Neural cell (in vitro differentiated cells): ENCODE data around the gene PPP3CA. TPM values are rescaled to one million over a fixed set of nuclear protein-coding genes. Genes with fewer than 3 reads are reported as not detected.

Experiments used
- H2AFZ ChIP-seq: fragments of 200-600, 300-800 bp; sonication (generic), shearing (Covaris generic); 2 replicates; pipeline ENCODE4 v1.6.0; 2014; ENCODE audit warnings: low read depth, mild to moderate bottlenecking, antibody characterized with exemption, low read length, moderate library complexity
- H3F3A ChIP-seq: fragments of 200-600 bp; shearing (Covaris generic); 2 replicates; pipeline ENCODE4 v1.6.1; 2016; ENCODE audit warnings: mild to moderate bottlenecking, moderate library complexity, mixed read lengths, antibody characterized with exemption, low read length; ENCODE audit not compliant: insufficient read depth, poor library complexity, severe bottlenecking
- H3K27ac ChIP-seq: fragments of 200-600, 300-800 bp; sonication (generic), shearing (Covaris generic); 2 replicates; pipeline ENCODE4 v1.5.1; 2014; ENCODE audit warnings: mild to moderate bottlenecking, low read length, moderate library complexity
- H3K27me3 ChIP-seq: fragments of 300-800, 200-600 bp; sonication (generic), shearing (Covaris generic); 2 replicates; pipeline ENCODE4 v1.6.0; 2014; ENCODE audit warnings: mild to moderate bottlenecking, low read depth, low read length, moderate library complexity; ENCODE audit not compliant: insufficient read depth
- H3K36me3 ChIP-seq: fragments of 300-800, 200-600 bp; sonication (generic), shearing (Covaris generic); 2 replicates; pipeline ENCODE4 v1.5.1; 2014; ENCODE audit warnings: mild to moderate bottlenecking, antibody characterized with exemption, low read length, moderate library complexity; ENCODE audit not compliant: insufficient read depth
- H3K4me2 ChIP-seq: fragments of 300-800, 200-600 bp; sonication (generic), shearing (Covaris generic); 2 replicates; pipeline ENCODE4 v1.6.0; 2014; ENCODE audit warnings: mild to moderate bottlenecking, low read length
- H3K4me3 ChIP-seq: fragments of 300-800, 200-600 bp; sonication (generic), shearing (Covaris generic); 2 replicates; pipeline ENCODE4 v1.5.1; 2014; ENCODE audit warnings: mild to moderate bottlenecking, low read length, moderate library complexity
- H3K79me2 ChIP-seq: fragments of 200-600 bp; shearing (Covaris generic); replicated peaks from 2 replicates; pipeline ENCODE4 v1.6.0; 2014; ENCODE audit warnings: mild to moderate bottlenecking, low read length, moderate library complexity; ENCODE audit not compliant: insufficient read depth
- H3K9ac ChIP-seq: fragments of 300-800, 200-600 bp; sonication (generic), shearing (Covaris generic); 2 replicates; pipeline ENCODE4 v1.6.1; 2016; ENCODE audit warnings: mild to moderate bottlenecking, low read length, mixed read lengths
- H3K9me2 ChIP-seq: fragments of 200-600 bp; shearing (Covaris generic); 2 replicates; pipeline ENCODE4 v1.6.1; 2016; ENCODE audit warnings: mild to moderate bottlenecking, low read length, mixed read lengths; ENCODE audit not compliant: insufficient read depth
- H3K9me3 ChIP-seq: fragments of 200-600, 300-800 bp; sonication (generic), shearing (Covaris generic); 2 replicates; pipeline ENCODE4 v1.6.1; 2016; ENCODE audit warnings: mild to moderate bottlenecking, mixed run types, low read length, moderate library complexity, mixed read lengths
- H4K20me1 ChIP-seq: fragments of 200-600 bp; shearing (Covaris generic); 2 replicates; pipeline ENCODE4 v1.6.1; 2016; ENCODE audit warnings: mild to moderate bottlenecking, mixed run types; ENCODE audit not compliant: insufficient read depth
- CTCF ChIP-seq: fragments of 450-650 bp; IDR thresholded peaks from 2 replicates; pipeline ENCODE4 v1.5.1; 2014; ENCODE audit warnings: antibody characterized with exemption, mild to moderate bottlenecking, moderate library complexity; ENCODE audit not compliant: poor library complexity, severe bottlenecking
- EP300 ChIP-seq: fragments of 450-650 bp; conservative IDR thresholded peaks from 2 replicates; pipeline ENCODE4 v1.6.1; 2014; ENCODE audit warnings: antibody characterized with exemption, mild to moderate bottlenecking, moderate library complexity; ENCODE audit not compliant: poor library complexity, severe bottlenecking
- EZH2 ChIP-seq: fragments of 200-600, 300-800 bp; shearing (Covaris generic), sonication (generic); IDR thresholded peaks from 2 replicates; pipeline ENCODE4 v1.6.1; 2014; ENCODE audit warnings: antibody characterized with exemption, low read length, borderline replicate concordance, mild to moderate bottlenecking; ENCODE audit not compliant: insufficient read depth, poor library complexity, severe bottlenecking
- MXI1 ChIP-seq: fragments of 450-650 bp; conservative IDR thresholded peaks from 2 replicates; pipeline ENCODE4 v1.6.1; 2014; ENCODE audit warnings: antibody characterized with exemption, mild to moderate bottlenecking; ENCODE audit not compliant: poor library complexity, severe bottlenecking
- POLR2AphosphoS5 ChIP-seq: IDR thresholded peaks from 2 replicates; pipeline ENCODE4 v1.6.1; 2012
- RAD21 ChIP-seq: fragments of 450-650 bp; conservative IDR thresholded peaks from 2 replicates; pipeline ENCODE4 v1.6.1; 2014; ENCODE audit warnings: antibody characterized with exemption, mild to moderate bottlenecking, moderate library complexity
- REST ChIP-seq: IDR thresholded peaks from 2 replicates; pipeline ENCODE4 v1.6.1; 2012; ENCODE audit warnings: borderline replicate concordance
- SMC3 ChIP-seq: fragments of 450-650 bp; conservative IDR thresholded peaks from 2 replicates; pipeline ENCODE4 v1.6.1; 2014; ENCODE audit warnings: antibody characterized with exemption, mild to moderate bottlenecking, moderate library complexity; ENCODE audit not compliant: poor library complexity
- TAF1 ChIP-seq: IDR thresholded peaks from 2 replicates; pipeline ENCODE4 v1.6.1; 2012; ENCODE audit warnings: low read depth
- polyA plus RNA-seq: library from polyadenylated mRNA; depleted of rRNA; stranded (reverse); fragments of >200 nt; gene quantifications from 2 replicates; pipeline ENCODE4 v1.2.3, GENCODE V29; 2014

The PPP3CA gene
- polyA plus RNA-seq, 1 donor from 2014 or later: 78.2 TPM

GRCh38 chr4:101078950-101079349, 268.4 kb downstream of the PPP3CA start:
- Histone ChIP-seq H3K36me3 (no peaks in the 10 kb centered on the region), H3K4me3 (no peak overlapping the region)

GRCh38 chr4:101076032-101076431, 271.3 kb downstream of the PPP3CA start:
- H3K4me3 ChIP-seq: no peak overlapping the region
- no peak overlapping the region for H3K4me2 ChIP-seq
- H4K20me1 ChIP-seq: no peaks in the 10 kb centered on the region
- no peaks in the 10 kb centered on the region for H3K36me3 ChIP-seq
- H2AFZ ChIP-seq: no peak overlapping the region
- no peaks in the 10 kb centered on the region for H3K9me2 ChIP-seq
- no peaks in the 10 kb centered on the region for H3K79me2 ChIP-seq
- no peaks in the 10 kb centered on the region for H3F3A ChIP-seq
- H3K27me3 ChIP-seq: no peaks in the 10 kb centered on the region
- no peak overlapping the region for H3K27ac ChIP-seq
- H3K9ac ChIP-seq: no peak overlapping the region
- no peaks in the 10 kb centered on the region for H3K9me3 ChIP-seq
- no peak for TF ChIP-seq EZH2
- no peak for TF ChIP-seq RAD21
- TF ChIP-seq REST: no peak
- TF ChIP-seq TAF1: no peak
- no peak for TF ChIP-seq MXI1
- TF ChIP-seq CTCF: no peak
- no peak for TF ChIP-seq POLR2AphosphoS5

More at GRCh38 chr4:101078950-101079349, 268.4 kb downstream of the PPP3CA start:
- H3K27me3 ChIP-seq: no peaks in the 10 kb centered on the region
- TF ChIP-seq REST (no peak), EP300 (no peak), SMC3 (no peak), MXI1 (no peak), POLR2AphosphoS5 (no peak), RAD21 (no peak), EZH2 (no peak), TAF1 (no peak), CTCF (no peak)
- no peak overlapping the region for H3K4me2 ChIP-seq
- no peaks in the 10 kb centered on the region for H4K20me1 ChIP-seq
- no peaks in the 10 kb centered on the region for H3K9me3 ChIP-seq
- H3K9ac ChIP-seq: no peak overlapping the region
- no peaks in the 10 kb centered on the region for H3F3A ChIP-seq
- no peaks in the 10 kb centered on the region for H3K9me2 ChIP-seq
- H3K79me2 ChIP-seq: no peaks in the 10 kb centered on the region
- no peak overlapping the region for H3K27ac ChIP-seq
- no peak overlapping the region for H2AFZ ChIP-seq
